Stimulated activated CD8-positive, alpha-beta memory T cell treated with anti-CD3 and anti-CD28 coated beads, Interleukin-7, amount 100 ng/mL, for 24 hours (primary cell): ENCODE measurements around the gene CDKAL1.
"Not testable (repeated sequence)": the region's sequence is repeated elsewhere in the genome, so short reads cannot be mapped to it uniquely, and the experiment has no call there.

Experiments used
- DNase-seq: peaks from one replicate; pipeline ENCODE4 v3.0.0-alpha.2; 2020; ENCODE audit warnings: low read depth

The CDKAL1 gene

GRCh38 chr6:20554817-20555216 lies 20.6 kb downstream of the CDKAL1 start:
- DNase-seq: no peak

- no peak for DNase-seq
Measured at GRCh38 chr6:20559924-20560551, 25.8 kb downstream of the CDKAL1 start.

- DNase-seq: no peak
Measured at GRCh38 chr6:20563377-20563776, 29.1 kb downstream of the CDKAL1 start.

GRCh38 chr6:20564269-20564668 lies 30.0 kb downstream of the CDKAL1 start:
- no peak for DNase-seq

GRCh38 chr6:20564777-20565176 lies 30.5 kb downstream of the CDKAL1 start:
- no peak for DNase-seq

- DNase-seq: no peak
Measured at GRCh38 chr6:20565342-20565741, 31.1 kb downstream of the CDKAL1 start.

GRCh38 chr6:20566109-20566508 lies 31.9 kb downstream of the CDKAL1 start:
- no peak for DNase-seq

- no peak for DNase-seq
Measured at GRCh38 chr6:20569000-20569610, 34.8 kb downstream of the CDKAL1 start.

- DNase-seq: no peak
Measured at GRCh38 chr6:20571261-20571660, 37.0 kb downstream of the CDKAL1 start.

- DNase-seq: no peak
Measured at GRCh38 chr6:20572288-20572687, 38.0 kb downstream of the CDKAL1 start.

GRCh38 chr6:20572940-20573339 lies 38.7 kb downstream of the CDKAL1 start:
- DNase-seq: no peak

- DNase-seq: no peak
Measured at GRCh38 chr6:20574355-20574754, 40.1 kb downstream of the CDKAL1 start.

GRCh38 chr6:20575125-20575524 lies 40.9 kb downstream of the CDKAL1 start:
- DNase-seq: no peak

- no peak for DNase-seq
Measured at GRCh38 chr6:20575704-20576451, 41.6 kb downstream of the CDKAL1 start.

GRCh38 chr6:20577173-20577688 lies 43.0 kb downstream of the CDKAL1 start:
- no peak for DNase-seq

GRCh38 chr6:20581070-20581469 lies 46.8 kb downstream of the CDKAL1 start:
- DNase-seq: no peak

GRCh38 chr6:20582586-20583443 lies 48.6 kb downstream of the CDKAL1 start:
- DNase-seq: no peak

- DNase-seq: no peak
Measured at GRCh38 chr6:20583444-20583800, 49.2 kb downstream of the CDKAL1 start.

GRCh38 chr6:20584100-20584731 lies 50.0 kb downstream of the CDKAL1 start:
- no peak for DNase-seq

GRCh38 chr6:20589266-20589665 lies 55.0 kb downstream of the CDKAL1 start:
- no peak for DNase-seq

GRCh38 chr6:20590476-20590875 lies 56.2 kb downstream of the CDKAL1 start:
- DNase-seq: not testable (repeated sequence)
